Keratinocyte (primary cell): Measurements from ENCODE around the gene LRRC8C. TPM values are rescaled to one million over a fixed set of nuclear protein-coding genes. Genes with fewer than 3 reads are reported as not detected.

Experiments used
- DNase-seq: peaks from one replicate; pipeline ENCODE4 v3.0.0-alpha.2; 2011; ENCODE audit warnings: low read depth, missing footprints, low spot score
- FAIRE-seq: peaks from 2 replicates; lab custom pipeline; 2011; peaks lifted over from hg19 to GRCh38; lab: Jason Lieb, UNC
- H2AFZ ChIP-seq: 2 replicates; pipeline ENCODE4 v1.6.0; 2012; ENCODE audit warnings: low read length, control low read depth, inconsistent platforms; ENCODE audit not compliant: control insufficient read depth
- H3K27ac ChIP-seq: 2 replicates; pipeline ENCODE4 v1.5.1; 2011; ENCODE audit warnings: low read length; ENCODE audit not compliant: control insufficient read depth, insufficient read depth
- H3K27me3 ChIP-seq: 3 replicates; pipeline ENCODE4 v1.6.0; 2011; ENCODE audit warnings: low read length; ENCODE audit not compliant: control insufficient read depth, insufficient read depth; ENCODE audit errors: extremely low read depth
- H3K36me3 ChIP-seq, 2 experiments: 2 replicates in 1 of 2; 3 replicates in 1 of 2; pipeline ENCODE4 v1.5.1; 2011; ENCODE audit warnings: low read length in 2 of 2, mild to moderate bottlenecking in 1 of 2; ENCODE audit not compliant: control insufficient read depth in 2 of 2, insufficient read depth in 2 of 2; ENCODE audit errors: extremely low read depth in 1 of 2
- H3K4me1 ChIP-seq: 3 replicates; pipeline ENCODE4 v1.5.1; 2011; ENCODE audit warnings: low read length; ENCODE audit not compliant: control insufficient read depth, insufficient read depth; ENCODE audit errors: extremely low read depth
- H3K4me2 ChIP-seq: 3 replicates; pipeline ENCODE4 v1.6.0; 2011; ENCODE audit warnings: low read depth, low read length; ENCODE audit not compliant: control insufficient read depth, insufficient read depth; ENCODE audit errors: extremely low read depth
- H3K4me3 ChIP-seq, 3 experiments: fragments of 200-600 bp in 1 of 3; sonication (generic) in 1 of 3; 2 replicates in 2 of 3; 3 replicates in 1 of 3; pipeline ENCODE4 v1.5.1; 2011 to 2016; ENCODE audit warnings: low read length in 3 of 3, mild to moderate bottlenecking in 3 of 3, control low read depth in 2 of 3, inconsistent platforms in 1 of 3, low read depth in 1 of 3, mixed read lengths in 1 of 3, mixed run types in 1 of 3, moderate library complexity in 1 of 3; ENCODE audit not compliant: control insufficient read depth in 2 of 3, insufficient read depth in 2 of 3; ENCODE audit errors: extremely low read depth in 1 of 3
- H3K79me2 ChIP-seq: 2 replicates; pipeline ENCODE4 v1.6.0; 2012; ENCODE audit warnings: low read length; ENCODE audit not compliant: control insufficient read depth, insufficient read depth
- H3K9ac ChIP-seq: 3 replicates; pipeline ENCODE4 v1.6.0; 2011; ENCODE audit warnings: low read length; ENCODE audit not compliant: control insufficient read depth, insufficient read depth; ENCODE audit errors: extremely low read depth
- H3K9me1 ChIP-seq: 3 replicates; pipeline ENCODE4 v1.6.0; 2011; ENCODE audit warnings: low read length; ENCODE audit not compliant: control insufficient read depth, insufficient read depth; ENCODE audit errors: extremely low read depth
- H3K9me3 ChIP-seq: 2 replicates; pipeline ENCODE4 v1.5.1; 2012; ENCODE audit warnings: low read depth, low read length; ENCODE audit not compliant: control insufficient read depth
- H4K20me1 ChIP-seq: 3 replicates; pipeline ENCODE4 v1.6.0; 2011; ENCODE audit warnings: low read length; ENCODE audit not compliant: control insufficient read depth, insufficient read depth; ENCODE audit errors: extremely low read depth
- CTCF ChIP-seq, 3 experiments: IDR thresholded peaks in 1 of 3; conservative IDR thresholded peaks in 1 of 3; optimal IDR thresholded peaks in 1 of 3; 2 replicates in 2 of 3; 3 replicates in 1 of 3; pipeline versions ENCODE3 to v1.5.1; 2011; ENCODE audit warnings: low read length in 3 of 3, mild to moderate bottlenecking in 3 of 3, moderate library complexity in 2 of 3, control low read depth in 1 of 3, inconsistent platforms in 1 of 3; ENCODE audit not compliant: insufficient read depth in 2 of 3; ENCODE audit errors: extremely low read depth in 1 of 3
- EZH2 ChIP-seq: IDR thresholded peaks from one replicate; pipeline ENCODE4 v1.6.1; 2012; ENCODE audit warnings: inconsistent platforms, mild to moderate bottlenecking, low read length, moderate library complexity
- dilution Hi-C: fragments of 300-500 bp; cut with MboI; formaldehyde crosslinking; loops from one replicate; pipeline ENCODE4 v1.7.0; 2020; ENCODE audit warnings: low sequenced_read_pairs; ENCODE audit not compliant: extremely low pct_ligation_motif_present
- polyA plus RNA-seq, 5 experiments: library from polyadenylated mRNA; depleted of rRNA in 3 of 5; stranded (reverse) in 3 of 5; stranded (forward) in 1 of 5; unstranded in 1 of 5; fragments of >200 nt; gene quantifications; 1 replicate in 1 of 5; 2 replicates in 3 of 5; 3 replicates in 1 of 5; pipeline versions ENCODE4 v1.2.1 to v1.2.3, GENCODE V29; 2011 to 2012; ENCODE audit warnings: missing spikeins in 2 of 5, low read depth in 1 of 5, low replicate concordance in 1 of 5

The LRRC8C gene
- polyA plus RNA-seq, 1 donor (not counting 4 experiments of a cell fraction or from before 2014, with no cell fraction given): 18.4 TPM

- H3K4me1 ChIP-seq: no peaks in the 10 kb centered on the region
- no peak overlapping the region for H3K9ac ChIP-seq
- no peaks in the 10 kb centered on the region for H4K20me1 ChIP-seq
- FAIRE-seq (no peak), DNase-seq (no peak)
- peaks cover 3% of the 10 kb centered on the region for H3K9me3 ChIP-seq
- dilution Hi-C loops: no loop called here
- H3K9me1 ChIP-seq: no peaks in the 10 kb centered on the region
- H3K4me2 ChIP-seq: no peak overlapping the region
- H2AFZ ChIP-seq: no peak overlapping the region
- H3K79me2 ChIP-seq: peaks cover 89% of the 10 kb centered on the region
- no peaks in the 10 kb centered on the region for H3K36me3 ChIP-seq
- no peak overlapping the region for H3K27ac ChIP-seq
- H3K27me3 ChIP-seq: no peaks in the 10 kb centered on the region
- TF ChIP-seq EZH2: no peak
- no peak for TF ChIP-seq CTCF (optimal IDR thresholded peaks at IDR 0.05 in 1 of 3, IDR thresholded peaks at IDR 0.05 in 1 of 3, conservative IDR thresholded peaks at IDR 0.05 in 1 of 3; ENCODE audit: extremely low read depth in 1 of 3, insufficient read depth in 2 of 3, low read length in 3 of 3)
- H3K4me3 ChIP-seq: no peak overlapping the region
These were observed 10.7 kb downstream of the LRRC8C start for GRCh38 chr1:89643577-89643976.

- FAIRE-seq (no peak), DNase-seq (no peak)
- no peak overlapping the region for H3K27ac ChIP-seq
- TF ChIP-seq EZH2 (no peak), CTCF (optimal IDR thresholded peaks at IDR 0.05 in 1 of 3, IDR thresholded peaks at IDR 0.05 in 1 of 3, conservative IDR thresholded peaks at IDR 0.05 in 1 of 3; ENCODE audit: extremely low read depth in 1 of 3, insufficient read depth in 2 of 3, low read length in 3 of 3) (no peak)
- no peaks in the 10 kb centered on the region for H4K20me1 ChIP-seq
- no peaks in the 10 kb centered on the region for H3K9me1 ChIP-seq
- no peaks in the 10 kb centered on the region for H3K36me3 ChIP-seq
- H3K4me2 ChIP-seq: no peak overlapping the region
- no peaks in the 10 kb centered on the region for H3K4me1 ChIP-seq
- no peak overlapping the region for H3K4me3 ChIP-seq
- peaks cover 3% of the 10 kb centered on the region for H3K9me3 ChIP-seq
- H3K27me3 ChIP-seq: no peaks in the 10 kb centered on the region
- dilution Hi-C loops: no loop called here
- peaks cover 89% of the 10 kb centered on the region for H3K79me2 ChIP-seq
- H3K9ac ChIP-seq: no peak overlapping the region
- no peak overlapping the region for H2AFZ ChIP-seq
These were observed 11.3 kb downstream of the LRRC8C start for GRCh38 chr1:89644119-89644814.
